ENCODE measurements around the gene GRK3.

GRK3 gene

DNA sequence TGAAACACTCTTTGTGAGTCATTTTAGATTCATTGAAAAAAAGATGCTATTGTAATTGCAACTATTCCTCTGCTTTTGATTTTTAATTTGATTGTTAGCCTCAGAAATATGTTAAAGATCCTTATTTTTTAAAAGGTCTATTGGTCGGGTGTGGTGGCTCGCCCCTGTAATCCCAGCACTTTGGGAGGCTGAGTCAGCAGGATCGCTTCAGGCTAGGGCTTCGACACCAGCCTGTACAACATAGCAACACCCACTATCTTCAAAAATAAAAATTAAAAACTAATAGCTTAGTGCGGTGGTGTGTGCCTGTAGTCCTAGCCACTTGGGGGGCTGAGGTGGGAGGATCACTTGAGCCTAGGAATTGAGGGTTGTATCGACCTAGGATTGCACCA is 105.6 kb downstream of the GRK3 start:
- Histone ChIP-seq H3K36me3 (ENCODE audit: insufficient read depth, low read depth, low read length) (no peaks in the 10 kb centered on the region), H3K9ac (ENCODE audit: low read depth, low read length) (no peak overlapping the region)

DNA sequence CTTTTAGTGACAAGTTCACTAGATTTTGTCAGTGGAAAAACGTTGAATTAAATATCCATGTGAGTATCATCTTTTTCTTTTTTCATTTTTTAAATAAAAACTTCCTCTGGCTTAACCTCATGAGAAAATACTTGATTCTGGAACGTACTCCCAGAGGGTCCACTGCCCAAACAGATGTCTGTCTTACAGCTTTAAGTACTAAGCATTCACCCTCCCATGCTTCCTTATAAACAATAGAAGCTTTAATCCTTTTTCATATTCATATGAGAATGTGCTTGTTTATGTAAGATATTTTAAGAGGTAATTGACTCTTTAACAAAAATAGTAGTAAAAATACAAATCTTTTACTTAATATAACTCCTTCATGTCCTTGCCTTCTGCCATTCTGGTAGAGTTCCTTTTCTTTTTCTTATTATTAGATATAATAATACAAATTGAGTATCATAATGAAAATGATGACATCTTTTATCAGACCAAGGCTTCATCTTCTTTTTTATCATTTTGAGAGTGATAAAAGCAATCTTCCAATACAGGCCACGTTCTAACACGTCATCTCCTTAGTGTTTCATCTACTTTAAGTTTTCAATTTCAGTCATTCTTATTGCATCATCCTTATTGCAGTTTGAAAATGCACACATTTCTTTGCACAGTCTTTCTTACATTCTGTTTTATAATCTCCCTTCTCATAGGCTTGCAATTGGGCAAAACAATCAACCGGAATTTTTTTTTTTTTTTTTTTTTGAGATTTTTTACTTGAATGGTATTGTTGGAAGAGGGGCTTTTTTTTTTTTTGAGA is 108.0 kb downstream of the GRK3 start:
- Histone ChIP-seq H3K4me3 (ENCODE audit: low read length) (no peak overlapping the region), H3K9me3 (ENCODE audit: insufficient read depth, low read depth, low read length) (no peaks in the 10 kb centered on the region), H3K4me1 (ENCODE audit: insufficient read depth, low read length) (peaks cover 3% of the 10 kb centered on the region; the same call in 1 of the 2 replicates), H3K27ac (ENCODE audit: low read length) (no peak overlapping the region), H3K36me3 (ENCODE audit: insufficient read depth, low read depth, low read length) (no peaks in the 10 kb centered on the region), H3K9ac (ENCODE audit: low read depth, low read length) (no peak overlapping the region), H3K27me3 (ENCODE audit: insufficient read depth, low read length) (no peaks in the 10 kb centered on the region)

More for the DNA sequence above, 105.6 kb downstream of the GRK3 start:
- H3K27me3 ChIP-seq (ENCODE audit: insufficient read depth, low read length), result no peaks in the 10 kb centered on the region
- H3K4me1 ChIP-seq (ENCODE audit: insufficient read depth, low read length), result peaks cover 3% of the 10 kb centered on the region; the same call in 1 of the 2 replicates
- H3K4me3 ChIP-seq (ENCODE audit: low read length), result no peak overlapping the region
- H3K9me3 ChIP-seq (ENCODE audit: insufficient read depth, low read depth, low read length), result no peaks in the 10 kb centered on the region
- H3K27ac ChIP-seq (ENCODE audit: low read length), result no peak overlapping the region

DNA sequence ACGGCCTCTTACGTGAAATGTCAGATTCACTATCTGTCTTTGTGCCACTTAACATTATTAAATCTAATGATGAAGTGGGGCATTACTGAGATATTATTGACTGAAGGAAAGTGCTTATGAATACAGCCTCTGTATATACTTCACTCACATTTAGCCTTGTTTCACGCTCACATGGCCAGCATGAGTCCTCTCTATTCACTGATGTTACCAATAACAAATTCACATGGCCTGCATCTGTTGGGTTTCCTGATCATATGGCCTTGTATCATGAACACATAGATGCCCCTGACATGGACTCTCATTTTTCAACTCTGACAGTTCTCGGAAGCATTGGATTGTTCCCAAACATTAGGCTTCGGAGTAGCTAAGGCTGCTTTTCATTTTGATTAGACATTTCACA is 109.2 kb downstream of the GRK3 start:
- Histone ChIP-seq H3K27ac (ENCODE audit: low read length) (no peak overlapping the region), H3K36me3 (ENCODE audit: insufficient read depth, low read depth, low read length) (no peaks in the 10 kb centered on the region), H3K4me3 (ENCODE audit: low read length) (no peak overlapping the region), H3K27me3 (ENCODE audit: insufficient read depth, low read length) (no peaks in the 10 kb centered on the region), H3K9ac (ENCODE audit: low read depth, low read length) (no peak overlapping the region), H3K4me1 (ENCODE audit: insufficient read depth, low read length) (peaks cover 3% of the 10 kb centered on the region; the same call in 1 of the 2 replicates), H3K9me3 (ENCODE audit: insufficient read depth, low read depth, low read length) (no peaks in the 10 kb centered on the region)

DNA sequence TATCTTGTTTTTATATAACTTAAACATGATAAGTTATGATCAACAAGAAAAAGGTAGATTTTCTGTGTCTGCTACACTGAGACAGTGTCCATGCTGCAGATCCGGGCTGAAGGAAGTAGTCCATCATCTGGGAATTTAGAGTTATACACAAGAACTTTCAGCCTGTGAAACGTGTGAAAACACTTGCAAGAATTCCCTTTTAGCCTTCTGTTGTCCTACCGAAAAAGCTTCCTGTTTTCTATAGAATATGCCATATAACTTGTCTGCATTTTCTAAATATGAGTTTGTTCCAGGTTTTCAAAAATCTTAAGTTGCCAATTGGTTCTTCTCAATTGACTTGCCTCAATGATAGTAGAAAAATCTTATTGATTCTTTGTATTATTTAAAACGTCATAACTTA is 113.2 kb downstream of the GRK3 start:
- Histone ChIP-seq H3K4me3 (ENCODE audit: low read length) (no peak overlapping the region), H3K9ac (ENCODE audit: low read depth, low read length) (no peak overlapping the region)

DNA sequence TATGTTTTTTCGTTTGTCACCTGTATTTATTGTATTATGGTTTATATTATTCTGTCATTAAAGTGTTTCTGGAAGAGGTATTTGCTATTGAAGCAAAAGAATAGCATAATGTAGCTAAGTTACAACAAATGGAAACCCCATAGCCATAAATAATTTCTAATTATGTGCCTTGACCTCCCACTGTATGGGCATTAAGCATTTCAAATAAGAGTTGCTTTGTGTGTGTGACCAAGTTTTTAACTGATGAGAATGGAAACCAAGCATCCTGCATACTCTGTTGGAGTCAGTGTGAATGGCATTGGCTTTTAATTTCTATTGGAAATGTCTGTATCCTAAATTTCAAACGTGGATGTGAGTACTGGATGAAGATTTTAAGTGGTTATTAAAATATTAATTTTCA is 115.6 kb downstream of the GRK3 start:
- H3K27ac ChIP-seq (ENCODE audit: low read length), result no peak overlapping the region
- H3K36me3 ChIP-seq (ENCODE audit: insufficient read depth, low read depth, low read length), result peaks cover 5% of the 10 kb centered on the region; the same call in 1 of the 2 replicates
- no peaks in the 10 kb centered on the region for H3K27me3 ChIP-seq (ENCODE audit: insufficient read depth, low read length)
- no peak overlapping the region for H3K9ac ChIP-seq (ENCODE audit: low read depth, low read length)
- H3K4me3 ChIP-seq (ENCODE audit: low read length), result no peak overlapping the region
- no peaks in the 10 kb centered on the region; the same call in 1 of the 2 replicates for H3K4me1 ChIP-seq (ENCODE audit: insufficient read depth, low read length)
- no peaks in the 10 kb centered on the region for H3K9me3 ChIP-seq (ENCODE audit: insufficient read depth, low read depth, low read length)

More for the DNA sequence above, 113.2 kb downstream of the GRK3 start:
- Histone ChIP-seq H3K4me1 (ENCODE audit: insufficient read depth, low read length) (peaks cover 3% of the 10 kb centered on the region; the same call in 1 of the 2 replicates), H3K27ac (ENCODE audit: low read length) (no peak overlapping the region), H3K36me3 (ENCODE audit: insufficient read depth, low read depth, low read length) (peaks cover 5% of the 10 kb centered on the region; the same call in 1 of the 2 replicates), H3K27me3 (ENCODE audit: insufficient read depth, low read length) (no peaks in the 10 kb centered on the region), H3K9me3 (ENCODE audit: insufficient read depth, low read depth, low read length) (no peaks in the 10 kb centered on the region)

DNA sequence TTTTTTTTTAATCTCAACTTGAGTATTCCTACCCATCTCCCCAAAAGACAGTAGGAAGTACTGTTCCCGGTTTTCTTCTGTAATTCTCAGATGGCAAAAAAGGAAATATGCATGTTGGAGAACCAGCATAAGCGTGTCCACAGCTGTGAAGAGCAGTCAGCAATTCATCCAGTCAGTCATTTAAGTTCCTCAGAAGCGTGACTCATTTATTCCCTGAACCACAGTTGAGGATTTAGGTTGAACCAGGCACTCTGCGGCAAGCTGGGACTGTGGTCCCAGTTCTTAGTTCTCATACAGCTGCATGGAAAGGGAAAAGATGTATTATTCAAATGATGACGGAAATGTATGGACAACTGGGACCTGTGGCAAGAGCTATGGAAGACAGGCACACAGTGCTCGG is 116.5 kb downstream of the GRK3 start:
- Histone ChIP-seq H3K9me3 (ENCODE audit: insufficient read depth, low read depth, low read length) (no peaks in the 10 kb centered on the region), H3K9ac (ENCODE audit: low read depth, low read length) (no peak overlapping the region), H3K4me1 (ENCODE audit: insufficient read depth, low read length) (no peaks in the 10 kb centered on the region), H3K4me3 (ENCODE audit: low read length) (no peak overlapping the region), H3K27ac (ENCODE audit: low read length) (no peak overlapping the region), H3K27me3 (ENCODE audit: insufficient read depth, low read length) (no peaks in the 10 kb centered on the region), H3K36me3 (ENCODE audit: insufficient read depth, low read depth, low read length) (peaks cover 5% of the 10 kb centered on the region; the same call in 1 of the 2 replicates)

DNA sequence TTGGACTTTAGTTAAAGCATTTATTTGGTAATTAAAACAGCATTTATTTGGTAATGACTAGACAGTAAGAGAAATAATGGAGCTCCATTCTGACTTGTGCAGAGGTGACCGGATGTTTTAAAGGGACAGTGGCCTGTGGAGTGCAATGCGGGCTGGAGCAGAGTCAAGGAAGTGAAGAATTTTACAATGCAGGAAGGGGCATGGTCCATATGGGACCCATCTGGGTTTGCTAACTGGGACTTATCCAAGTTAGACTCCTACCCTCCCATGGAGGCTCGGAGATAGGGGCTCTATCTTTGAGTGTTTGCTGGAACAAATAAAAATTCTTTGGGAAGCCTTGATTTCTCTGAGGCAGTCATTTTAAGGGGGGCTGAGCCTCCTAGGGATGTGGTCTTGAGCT is 117.6 kb downstream of the GRK3 start:
- peaks cover 5% of the 10 kb centered on the region; the same call in 1 of the 2 replicates for H3K36me3 ChIP-seq (ENCODE audit: insufficient read depth, low read depth, low read length)
- no peaks in the 10 kb centered on the region for H3K4me1 ChIP-seq (ENCODE audit: insufficient read depth, low read length)
- H3K4me3 ChIP-seq (ENCODE audit: low read length), result no peak overlapping the region
- H3K27ac ChIP-seq (ENCODE audit: low read length), result no peak overlapping the region
- H3K9ac ChIP-seq (ENCODE audit: low read depth, low read length), result no peak overlapping the region
- no peaks in the 10 kb centered on the region for H3K9me3 ChIP-seq (ENCODE audit: insufficient read depth, low read depth, low read length)
- no peaks in the 10 kb centered on the region for H3K27me3 ChIP-seq (ENCODE audit: insufficient read depth, low read length)

DNA sequence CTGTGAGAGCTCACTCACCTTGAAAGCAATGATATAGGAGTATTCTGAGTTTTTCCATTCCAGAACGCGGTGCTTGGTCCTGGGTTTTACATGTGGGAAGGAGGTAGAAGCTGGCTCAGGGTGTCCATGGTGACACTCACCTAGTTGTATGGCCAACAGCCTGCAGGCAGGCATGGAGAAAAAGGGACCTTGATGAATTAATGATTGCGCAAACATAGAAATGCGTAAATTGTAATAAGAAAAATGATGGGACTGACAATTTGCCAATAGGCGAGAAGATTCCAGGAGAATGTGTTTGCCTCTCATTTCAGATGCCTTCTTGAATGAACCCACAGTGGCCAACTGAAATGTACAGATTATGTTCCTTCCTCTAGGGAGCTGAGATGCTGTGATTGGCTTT is 124.2 kb downstream of the GRK3 start:
- H3K27ac ChIP-seq (ENCODE audit: low read length), result no peak overlapping the region
- no peaks in the 10 kb centered on the region for H3K4me1 ChIP-seq (ENCODE audit: insufficient read depth, low read length)
- H3K27me3 ChIP-seq (ENCODE audit: insufficient read depth, low read length), result no peaks in the 10 kb centered on the region
- H3K9me3 ChIP-seq (ENCODE audit: insufficient read depth, low read depth, low read length), result no peaks in the 10 kb centered on the region
- H3K36me3 ChIP-seq (ENCODE audit: insufficient read depth, low read depth, low read length), result peaks cover 23% of the 10 kb centered on the region; the same call in 1 of the 2 replicates
- H3K4me3 ChIP-seq (ENCODE audit: low read length), result no peak overlapping the region
- H3K9ac ChIP-seq (ENCODE audit: low read depth, low read length), result no peak overlapping the region

DNA sequence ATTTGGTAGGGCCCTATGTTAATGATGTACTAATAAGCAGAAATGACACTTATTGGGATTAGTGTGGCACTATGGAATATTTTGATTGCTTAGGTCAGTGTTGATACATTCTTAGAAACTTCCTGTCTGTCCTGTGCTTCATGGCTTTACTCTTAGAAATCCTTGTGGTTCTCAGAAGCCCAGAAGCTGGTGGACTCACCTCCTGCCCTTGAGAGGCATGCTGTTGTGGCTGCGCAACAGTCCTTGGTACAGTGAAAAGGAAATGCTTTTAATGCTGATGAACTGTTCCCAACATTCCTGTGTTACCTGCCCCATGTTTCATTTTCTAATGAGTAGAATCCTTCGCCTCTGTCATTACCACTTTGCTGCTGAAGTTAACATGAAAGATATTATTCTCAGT is 125.2 kb downstream of the GRK3 start:
- Histone ChIP-seq H3K4me1 (ENCODE audit: insufficient read depth, low read length) (no peaks in the 10 kb centered on the region), H3K27ac (ENCODE audit: low read length) (no peak overlapping the region), H3K27me3 (ENCODE audit: insufficient read depth, low read length) (no peaks in the 10 kb centered on the region), H3K9me3 (ENCODE audit: insufficient read depth, low read depth, low read length) (no peaks in the 10 kb centered on the region), H3K36me3 (ENCODE audit: insufficient read depth, low read depth, low read length) (peaks cover 23% of the 10 kb centered on the region; the same call in 1 of the 2 replicates), H3K4me3 (ENCODE audit: low read length) (no peak overlapping the region), H3K9ac (ENCODE audit: low read depth, low read length) (no peak overlapping the region)

DNA sequence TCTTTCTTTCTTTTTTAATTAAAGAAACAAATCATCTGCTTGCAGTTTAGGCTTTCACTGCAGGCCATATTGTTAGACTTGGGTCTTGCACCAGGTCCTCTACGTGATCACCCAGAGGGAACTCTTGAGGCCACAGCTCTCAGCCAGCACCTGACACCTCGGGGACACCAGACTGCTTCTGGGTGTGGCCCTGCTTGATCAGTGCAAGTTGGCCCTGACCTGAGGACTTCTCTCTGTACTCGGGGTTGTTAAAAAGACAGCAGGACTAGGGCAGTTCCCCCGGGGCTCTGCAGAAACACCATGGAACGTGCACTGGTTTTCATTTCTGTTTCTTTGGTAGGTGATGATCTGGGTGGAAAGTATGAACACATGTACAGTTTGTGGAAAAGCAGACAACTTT is 126.3 kb downstream of the GRK3 start:
- Histone ChIP-seq H3K27me3 (ENCODE audit: insufficient read depth, low read length) (no peaks in the 10 kb centered on the region), H3K4me3 (ENCODE audit: low read length) (no peak overlapping the region), H3K9me3 (ENCODE audit: insufficient read depth, low read depth, low read length) (no peaks in the 10 kb centered on the region), H3K4me1 (ENCODE audit: insufficient read depth, low read length) (no peaks in the 10 kb centered on the region), H3K36me3 (ENCODE audit: insufficient read depth, low read depth, low read length) (peaks cover 31% of the 10 kb centered on the region), H3K27ac (ENCODE audit: low read length) (no peak overlapping the region), H3K9ac (ENCODE audit: low read depth, low read length) (no peak overlapping the region)

DNA sequence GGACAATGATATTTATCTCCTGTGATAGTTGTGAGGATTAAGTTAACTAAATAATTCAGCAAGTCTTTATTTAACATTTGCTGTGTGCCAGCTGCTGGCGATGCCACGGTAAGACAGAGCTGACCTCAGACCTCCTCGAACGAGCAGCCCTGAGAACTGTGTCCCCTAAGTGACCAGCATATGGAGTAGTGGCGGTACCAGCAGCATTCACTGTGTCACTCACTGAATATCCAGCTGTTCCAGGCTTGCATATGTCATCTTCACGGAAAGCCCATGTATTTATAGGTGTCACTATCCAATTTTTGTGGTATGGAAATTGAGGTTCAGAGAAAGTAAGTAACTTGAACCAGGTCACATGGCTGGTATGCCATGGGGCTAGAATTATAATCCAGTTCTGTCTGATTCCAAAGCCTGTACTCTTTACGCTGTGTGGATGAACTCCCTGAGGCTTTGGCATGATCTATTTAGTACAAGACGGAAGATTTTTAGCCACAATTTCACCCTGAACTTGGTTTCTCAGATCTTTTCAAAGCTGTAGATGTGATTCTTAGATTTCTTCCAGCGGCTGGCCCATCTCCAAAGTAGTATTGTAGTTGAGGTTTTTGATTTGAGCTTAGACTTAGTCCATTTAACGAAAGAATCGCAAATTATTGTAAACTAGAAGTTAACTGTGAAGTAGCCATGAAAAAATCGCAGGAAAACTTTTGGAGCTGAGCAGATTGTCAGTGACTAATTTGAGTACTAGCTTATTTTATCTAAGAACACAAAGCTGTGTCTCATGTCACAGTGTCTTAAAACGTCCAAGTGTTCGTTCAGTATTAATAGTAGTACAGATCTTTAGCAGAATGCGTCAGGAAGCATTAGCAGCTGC is 128.2 kb downstream of the GRK3 start:
- Histone ChIP-seq H3K9ac (ENCODE audit: low read depth, low read length) (no peak overlapping the region), H3K36me3 (ENCODE audit: insufficient read depth, low read depth, low read length) (peaks cover 42% of the 10 kb centered on the region), H3K9me3 (ENCODE audit: insufficient read depth, low read depth, low read length) (no peaks in the 10 kb centered on the region), H3K27ac (ENCODE audit: low read length) (no peak overlapping the region), H3K27me3 (ENCODE audit: insufficient read depth, low read length) (no peaks in the 10 kb centered on the region), H3K4me3 (ENCODE audit: low read length) (no peak overlapping the region), H3K4me1 (ENCODE audit: insufficient read depth, low read length) (no peaks in the 10 kb centered on the region)

DNA sequence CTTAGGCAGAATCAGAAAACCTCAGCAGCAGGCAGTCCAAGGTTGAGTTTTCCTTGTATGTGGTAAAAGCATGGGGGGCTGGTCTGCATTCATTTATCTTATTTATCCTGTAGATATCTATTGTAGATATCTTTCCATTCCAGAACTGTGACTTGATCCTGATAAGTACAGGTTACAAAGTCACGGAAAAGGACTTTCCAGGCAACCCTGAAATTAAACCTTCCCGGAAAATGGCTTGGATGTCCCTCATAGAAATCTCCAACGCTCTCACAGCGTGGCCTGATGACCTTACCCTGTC is 128.7 kb downstream of the GRK3 start:
- H3K27ac ChIP-seq (ENCODE audit: low read length), result no peak overlapping the region
- H3K36me3 ChIP-seq (ENCODE audit: insufficient read depth, low read depth, low read length), result peaks cover 42% of the 10 kb centered on the region
- no peaks in the 10 kb centered on the region for H3K4me1 ChIP-seq (ENCODE audit: insufficient read depth, low read length)
- H3K27me3 ChIP-seq (ENCODE audit: insufficient read depth, low read length), result no peaks in the 10 kb centered on the region
- H3K9ac ChIP-seq (ENCODE audit: low read depth, low read length), result no peak overlapping the region
- H3K4me3 ChIP-seq (ENCODE audit: low read length), result no peak overlapping the region
- H3K9me3 ChIP-seq (ENCODE audit: insufficient read depth, low read depth, low read length), result no peaks in the 10 kb centered on the region
